Measurements from ENCODE around the gene LARP1.

The LARP1 gene

GRCh38 chr5:154778534-154778933, 23.4 kb downstream of the LARP1 start:
- Histone ChIP-seq H3K23ac (ENCODE audit: low read depth, low read length, poor library complexity) (no peak overlapping the region), H3K27ac (replicated peaks; ENCODE audit: low read length) (no peak overlapping the region), H4K8ac (ENCODE audit: low read depth, low read length) (no peak overlapping the region)

GRCh38 chr5:154779105-154779504, 23.9 kb downstream of the LARP1 start:
- Histone ChIP-seq H3K79me1 (ENCODE audit: low read depth, low read length) (peaks cover 9% of the 10 kb centered on the region), H3K4me2 (ENCODE audit: insufficient read depth, low read length, poor library complexity, severe bottlenecking) (no peak overlapping the region), H3K4ac (ENCODE audit: low read length) (no peak overlapping the region), H2BK5ac (ENCODE audit: low read length) (no peak overlapping the region), H3K9me3 (replicated peaks in 1 of 2; ENCODE audit: control insufficient read depth in 2 of 2, insufficient read depth in 1 of 2, low read depth in 1 of 2, low read length in 2 of 2) (no peaks in the 10 kb centered on the region), H2BK120ac (ENCODE audit: low read depth, low read length) (no peak overlapping the region), H2AK5ac (ENCODE audit: low read depth, low read length) (no peak overlapping the region), H3K23ac (ENCODE audit: low read depth, low read length, poor library complexity) (no peak overlapping the region), H3K27ac (replicated peaks; ENCODE audit: low read length) (no peak overlapping the region), H3K18ac (ENCODE audit: low read length) (no peak overlapping the region), H3K36me3 (replicated peaks in 1 of 2; ENCODE audit: control insufficient read depth in 2 of 2, insufficient read depth in 2 of 2, low read length in 2 of 2) (peaks cover 0 to 27% of the 10 kb centered on the region in 2 donors), H3K4me1 (ENCODE audit: control insufficient read depth in 2 of 2, insufficient read depth in 1 of 2, low read depth in 1 of 2, low read length in 2 of 2) (peaks cover 7 to 27% of the 10 kb centered on the region in 2 donors), H2BK12ac (ENCODE audit: low read length) (no peak overlapping the region), H4K91ac (ENCODE audit: low read depth, low read length, poor library complexity) (no peak overlapping the region), H3K14ac (ENCODE audit: low read length) (no peak overlapping the region), H3K4me3 (ENCODE audit: low read length in 2 of 2) (no peak overlapping the region), H3K27me3 (ENCODE audit: control insufficient read depth in 3 of 3, insufficient read depth in 3 of 3, low read depth in 1 of 3, low read length in 3 of 3) (no peaks in the 10 kb centered on the region), H3K9ac (ENCODE audit: low read depth, low read length, poor library complexity) (no peak overlapping the region), H2AFZ (ENCODE audit: low read length) (no peak overlapping the region), H4K8ac (ENCODE audit: low read depth, low read length) (no peak overlapping the region), H2BK15ac (ENCODE audit: low read length) (no peak overlapping the region)
- WGBS, 2 donors (ENCODE audit: extremely low coverage in 2 of 2, insufficient read length in 2 of 2, insufficient replicate concordance in 1 of 2): no CpG with 5 or more reads among the region's 4 CpGs
- no peak for DNase-seq (ENCODE audit: low spot score)

More at GRCh38 chr5:154778534-154778933, 23.4 kb downstream of the LARP1 start:
- Histone ChIP-seq H3K36me3 (replicated peaks in 1 of 2; ENCODE audit: control insufficient read depth in 2 of 2, insufficient read depth in 2 of 2, low read length in 2 of 2) (peaks cover 0 to 29% of the 10 kb centered on the region in 2 donors), H3K27me3 (ENCODE audit: control insufficient read depth in 3 of 3, insufficient read depth in 3 of 3, low read depth in 1 of 3, low read length in 3 of 3) (no peaks in the 10 kb centered on the region), H3K4me2 (ENCODE audit: insufficient read depth, low read length, poor library complexity, severe bottlenecking) (no peak overlapping the region), H3K4me3 (ENCODE audit: low read length in 2 of 2) (no peak overlapping the region), H3K79me1 (ENCODE audit: low read depth, low read length) (peaks cover 7% of the 10 kb centered on the region), H2BK12ac (ENCODE audit: low read length) (no peak overlapping the region), H3K4ac (ENCODE audit: low read length) (no peak overlapping the region), H4K91ac (ENCODE audit: low read depth, low read length, poor library complexity) (no peak overlapping the region), H2AFZ (ENCODE audit: low read length) (no peak overlapping the region), H3K9ac (ENCODE audit: low read depth, low read length, poor library complexity) (no peak overlapping the region), H2BK120ac (ENCODE audit: low read depth, low read length) (no peak overlapping the region), H2BK15ac (ENCODE audit: low read length) (no peak overlapping the region), H3K14ac (ENCODE audit: low read length) (no peak overlapping the region), H2AK5ac (ENCODE audit: low read depth, low read length) (no peak overlapping the region), H3K9me3 (replicated peaks in 1 of 2; ENCODE audit: control insufficient read depth in 2 of 2, insufficient read depth in 1 of 2, low read depth in 1 of 2, low read length in 2 of 2) (no peaks in the 10 kb centered on the region), H3K4me1 (ENCODE audit: control insufficient read depth in 2 of 2, insufficient read depth in 1 of 2, low read depth in 1 of 2, low read length in 2 of 2) (peaks cover 7 to 25% of the 10 kb centered on the region in 2 donors), H2BK5ac (ENCODE audit: low read length) (no peak overlapping the region), H3K18ac (ENCODE audit: low read length) (no peak overlapping the region)
- WGBS, 2 donors (ENCODE audit: extremely low coverage in 2 of 2, insufficient read length in 2 of 2, insufficient replicate concordance in 1 of 2): no CpG with 5 or more reads among the region's 2 CpGs
- DNase-seq (ENCODE audit: low spot score): no peak

GRCh38 chr5:154780128-154780527, 25.0 kb downstream of the LARP1 start:
- Histone ChIP-seq H3K4me3 (ENCODE audit: low read length in 2 of 2) (no peak overlapping the region), H3K79me1 (ENCODE audit: low read depth, low read length) (peaks cover 9% of the 10 kb centered on the region), H4K91ac (ENCODE audit: low read depth, low read length, poor library complexity) (no peak overlapping the region), H3K9me3 (replicated peaks in 1 of 2; ENCODE audit: control insufficient read depth in 2 of 2, insufficient read depth in 1 of 2, low read depth in 1 of 2, low read length in 2 of 2) (no peaks in the 10 kb centered on the region), H2BK5ac (ENCODE audit: low read length) (no peak overlapping the region), H3K27ac (replicated peaks; ENCODE audit: low read length) (no peak overlapping the region), H3K9ac (ENCODE audit: low read depth, low read length, poor library complexity) (peak overlapping the region; percentile 1), H3K27me3 (ENCODE audit: control insufficient read depth in 3 of 3, insufficient read depth in 3 of 3, low read depth in 1 of 3, low read length in 3 of 3) (no peaks in the 10 kb centered on the region), H2BK15ac (ENCODE audit: low read length) (no peak overlapping the region), H3K18ac (ENCODE audit: low read length) (no peak overlapping the region), H3K14ac (ENCODE audit: low read length) (no peak overlapping the region), H2AFZ (ENCODE audit: low read length) (no peak overlapping the region), H3K4me1 (ENCODE audit: control insufficient read depth in 2 of 2, insufficient read depth in 1 of 2, low read depth in 1 of 2, low read length in 2 of 2) (peaks cover 7 to 27% of the 10 kb centered on the region in 2 donors), H2BK12ac (ENCODE audit: low read length) (no peak overlapping the region), H2BK120ac (ENCODE audit: low read depth, low read length) (no peak overlapping the region), H3K23ac (ENCODE audit: low read depth, low read length, poor library complexity) (no peak overlapping the region), H3K4me2 (ENCODE audit: insufficient read depth, low read length, poor library complexity, severe bottlenecking) (no peak overlapping the region), H3K36me3 (replicated peaks in 1 of 2; ENCODE audit: control insufficient read depth in 2 of 2, insufficient read depth in 2 of 2, low read length in 2 of 2) (peaks cover 0 to 24% of the 10 kb centered on the region in 2 donors), H2AK5ac (ENCODE audit: low read depth, low read length) (no peak overlapping the region), H4K8ac (ENCODE audit: low read depth, low read length) (no peak overlapping the region), H3K4ac (ENCODE audit: low read length) (no peak overlapping the region)
- WGBS, 2 donors (ENCODE audit: extremely low coverage in 2 of 2, insufficient read length in 2 of 2, insufficient replicate concordance in 1 of 2): no CpG with 5 or more reads among the region's 1 CpG
- no peak for DNase-seq (ENCODE audit: low spot score)

GRCh38 chr5:154782326-154782725, 27.1 kb downstream of the LARP1 start:
- Histone ChIP-seq H4K91ac (ENCODE audit: low read depth, low read length, poor library complexity) (no peak overlapping the region), H3K4ac (ENCODE audit: low read length) (no peak overlapping the region), H3K18ac (ENCODE audit: low read length) (no peak overlapping the region), H3K4me1 (ENCODE audit: control insufficient read depth in 2 of 2, insufficient read depth in 1 of 2, low read depth in 1 of 2, low read length in 2 of 2) (peaks cover 7 to 26% of the 10 kb centered on the region in 2 donors), H2BK120ac (ENCODE audit: low read depth, low read length) (no peak overlapping the region), H3K9me3 (replicated peaks in 1 of 2; ENCODE audit: control insufficient read depth in 2 of 2, insufficient read depth in 1 of 2, low read depth in 1 of 2, low read length in 2 of 2) (no peaks in the 10 kb centered on the region), H3K27ac (replicated peaks; ENCODE audit: low read length) (peak overlapping the region; percentile 29), H3K14ac (ENCODE audit: low read length) (no peak overlapping the region), H3K9ac (ENCODE audit: low read depth, low read length, poor library complexity) (no peak overlapping the region), H3K4me3 (ENCODE audit: low read length in 2 of 2) (no peak overlapping the region), H3K23ac (ENCODE audit: low read depth, low read length, poor library complexity) (no peak overlapping the region), H3K27me3 (ENCODE audit: control insufficient read depth in 3 of 3, insufficient read depth in 3 of 3, low read depth in 1 of 3, low read length in 3 of 3) (no peaks in the 10 kb centered on the region), H4K8ac (ENCODE audit: low read depth, low read length) (no peak overlapping the region), H3K79me1 (ENCODE audit: low read depth, low read length) (peaks cover 18% of the 10 kb centered on the region), H2AFZ (ENCODE audit: low read length) (no peak overlapping the region), H2BK5ac (ENCODE audit: low read length) (no peak overlapping the region), H2BK15ac (ENCODE audit: low read length) (no peak overlapping the region), H3K36me3 (replicated peaks in 1 of 2; ENCODE audit: control insufficient read depth in 2 of 2, insufficient read depth in 2 of 2, low read length in 2 of 2) (peaks cover 0 to 20% of the 10 kb centered on the region in 2 donors), H2BK12ac (ENCODE audit: low read length) (no peak overlapping the region), H2AK5ac (ENCODE audit: low read depth, low read length) (no peak overlapping the region), H3K4me2 (ENCODE audit: insufficient read depth, low read length, poor library complexity, severe bottlenecking) (no peak overlapping the region)
- WGBS, 2 donors (ENCODE audit: extremely low coverage in 2 of 2, insufficient read length in 2 of 2, insufficient replicate concordance in 1 of 2): no CpG with 5 or more reads among the region's 4 CpGs
- DNase-seq (ENCODE audit: low spot score): no peak
